HEK293 (cell line): Measurements from ENCODE around the gene MRPL46.

Experiments
- BCL11A ChIP-seq: fragments of 450-650 bp; formaldehyde crosslinking; IDR thresholded peaks from 2 replicates; pipeline ENCODE4 v1.5.1; 2016; ENCODE audit warnings: low read depth, missing biosample characterization, missing genetic modification characterization
- FEZF1 ChIP-seq: fragments of 450-650 bp; formaldehyde crosslinking; IDR thresholded peaks from 2 replicates; pipeline ENCODE4 v1.5.1; 2016; ENCODE audit warnings: missing biosample characterization, missing genetic modification characterization
- GLIS2 ChIP-seq: fragments of 450-650 bp; formaldehyde crosslinking; IDR thresholded peaks from 2 replicates; pipeline ENCODE4 v1.5.1; 2016; ENCODE audit warnings: missing biosample characterization, missing genetic modification characterization
- KLF8 ChIP-seq: fragments of 450-650 bp; formaldehyde crosslinking; IDR thresholded peaks from 2 replicates; pipeline ENCODE4 v1.5.1; 2016; ENCODE audit warnings: missing biosample characterization, missing genetic modification characterization
- OVOL3 ChIP-seq: fragments of 450-650 bp; formaldehyde crosslinking; IDR thresholded peaks from 2 replicates; pipeline ENCODE4 v1.5.1; 2016; ENCODE audit warnings: missing biosample characterization, missing genetic modification characterization
- SETDB1 ChIP-seq: IDR thresholded peaks from one replicate; pipeline ENCODE4 v1.6.1; 2017; ENCODE audit warnings: mild to moderate bottlenecking, low read length, moderate library complexity, mixed read lengths; ENCODE audit not compliant: insufficient read length
- SP7 ChIP-seq: fragments of 450-650 bp; formaldehyde crosslinking; IDR thresholded peaks from 2 replicates; pipeline ENCODE4 v1.5.1; 2016; ENCODE audit warnings: missing biosample characterization, missing genetic modification characterization
- YY1 ChIP-seq: fragments of 450-650 bp; formaldehyde crosslinking; IDR thresholded peaks from 2 replicates; pipeline ENCODE4 v1.5.1; 2018; ENCODE audit warnings: missing biosample characterization, missing genetic modification characterization
- YY2 ChIP-seq: fragments of 450-650 bp; formaldehyde crosslinking; IDR thresholded peaks from 2 replicates; pipeline ENCODE4 v1.5.1; 2016; ENCODE audit warnings: missing biosample characterization, missing genetic modification characterization
- ZBTB48 ChIP-seq: fragments of 450-650 bp; formaldehyde crosslinking; IDR thresholded peaks from 2 replicates; pipeline ENCODE4 v1.5.1; 2016; ENCODE audit warnings: missing biosample characterization, missing genetic modification characterization
- ZEB2 ChIP-seq: fragments of 450-650 bp; formaldehyde crosslinking; IDR thresholded peaks from 2 replicates; pipeline ENCODE4 v1.5.1; 2016; ENCODE audit warnings: missing biosample characterization, missing genetic modification characterization
- ZFHX2 ChIP-seq: fragments of 450-650 bp; formaldehyde crosslinking; conservative IDR thresholded peaks from 2 replicates; pipeline ENCODE4 v1.5.1; 2016; ENCODE audit warnings: missing biosample characterization, missing genetic modification characterization
- ZFP3 ChIP-seq: fragments of 450-650 bp; formaldehyde crosslinking; IDR thresholded peaks from 2 replicates; pipeline ENCODE4 v1.5.1; 2016; ENCODE audit warnings: low read depth, missing biosample characterization, missing genetic modification characterization
- ZNF211 ChIP-seq: fragments of 450-650 bp; formaldehyde crosslinking; IDR thresholded peaks from 2 replicates; pipeline ENCODE4 v1.5.1; 2016; ENCODE audit warnings: low read depth, missing biosample characterization, missing genetic modification characterization
- ZNF341 ChIP-seq: fragments of 450-650 bp; formaldehyde crosslinking; IDR thresholded peaks from 2 replicates; pipeline ENCODE4; 2016; ENCODE audit warnings: low read depth, missing biosample characterization, missing genetic modification characterization
- ZNF37A ChIP-seq: fragments of 450-650 bp; IDR thresholded peaks from 2 replicates; pipeline ENCODE4 v1.5.1; 2018; ENCODE audit warnings: missing biosample characterization, missing genetic modification characterization
- ZNF501 ChIP-seq: fragments of 450-650 bp; formaldehyde crosslinking; IDR thresholded peaks from 2 replicates; pipeline ENCODE4 v1.5.1; 2016; ENCODE audit warnings: missing biosample characterization, missing genetic modification characterization
- ZNF571 ChIP-seq: fragments of 450-650 bp; formaldehyde crosslinking; IDR thresholded peaks from 2 replicates; pipeline ENCODE4 v1.5.0; 2017; ENCODE audit warnings: missing biosample characterization, missing genetic modification characterization
- ZNF629 ChIP-seq: fragments of 450-650 bp; formaldehyde crosslinking; IDR thresholded peaks from 2 replicates; pipeline ENCODE4 v1.5.1; 2017; ENCODE audit warnings: missing biosample characterization, missing genetic modification characterization
- ZNF701 ChIP-seq: fragments of 450-650 bp; formaldehyde crosslinking; IDR thresholded peaks from 2 replicates; pipeline ENCODE4 v1.5.1; 2016; ENCODE audit warnings: missing biosample characterization, missing genetic modification characterization
- ZNF76 ChIP-seq: fragments of 450-650 bp; formaldehyde crosslinking; IDR thresholded peaks from 2 replicates; pipeline ENCODE4; 2016; ENCODE audit warnings: low read depth, missing biosample characterization, missing genetic modification characterization, borderline replicate concordance
- ZNF776 ChIP-seq: fragments of 450-650 bp; formaldehyde crosslinking; IDR thresholded peaks from 2 replicates; pipeline ENCODE4 v1.5.0; 2017; ENCODE audit warnings: missing biosample characterization, missing genetic modification characterization, borderline replicate concordance
- ZNF792 ChIP-seq: fragments of 450-650 bp; formaldehyde crosslinking; IDR thresholded peaks from 2 replicates; pipeline ENCODE4 v1.5.1; 2016; ENCODE audit warnings: missing biosample characterization, missing genetic modification characterization
- ZNF843 ChIP-seq: fragments of 450-650 bp; formaldehyde crosslinking; IDR thresholded peaks from 2 replicates; pipeline ENCODE4 v1.5.1; 2016; ENCODE audit warnings: missing biosample characterization, missing genetic modification characterization
- TF ChIP-seq, protein P1 (sequence below): fragments of 450-650 bp; formaldehyde crosslinking; IDR thresholded peaks from 2 replicates; pipeline ENCODE4 v1.5.1; 2016; ENCODE audit warnings: missing biosample characterization, missing genetic modification characterization
- TF ChIP-seq, protein P2 (sequence below): fragments of 450-650 bp; formaldehyde crosslinking; IDR thresholded peaks from 2 replicates; pipeline ENCODE4 v1.5.1; 2017; ENCODE audit warnings: missing biosample characterization, missing genetic modification characterization
- TF ChIP-seq, protein P3 (sequence below): fragments of 450-650 bp; IDR thresholded peaks from 2 replicates; pipeline ENCODE4 v1.5.1; 2018; ENCODE audit warnings: missing biosample characterization, mild to moderate bottlenecking, missing genetic modification characterization
- TF ChIP-seq, protein P4 (sequence below): fragments of 450-650 bp; formaldehyde crosslinking; IDR thresholded peaks from 2 replicates; pipeline ENCODE4 v1.5.1; 2016; ENCODE audit warnings: missing biosample characterization, missing genetic modification characterization
- TF ChIP-seq, protein P5 (sequence below): fragments of 450-650 bp; formaldehyde crosslinking; IDR thresholded peaks from 2 replicates; pipeline ENCODE4 v1.5.1; 2016; ENCODE audit warnings: missing biosample characterization, missing genetic modification characterization
- TF ChIP-seq, protein P6 (sequence below): fragments of 450-650 bp; formaldehyde crosslinking; IDR thresholded peaks from 2 replicates; pipeline ENCODE4 v1.5.1; 2016; ENCODE audit warnings: missing biosample characterization, missing genetic modification characterization, low read depth
- TF ChIP-seq, protein P7 (sequence below): fragments of 450-650 bp; formaldehyde crosslinking; IDR thresholded peaks from 2 replicates; pipeline ENCODE4 v1.5.1; 2016; ENCODE audit warnings: missing biosample characterization, missing genetic modification characterization

Gene MRPL46

DNA sequence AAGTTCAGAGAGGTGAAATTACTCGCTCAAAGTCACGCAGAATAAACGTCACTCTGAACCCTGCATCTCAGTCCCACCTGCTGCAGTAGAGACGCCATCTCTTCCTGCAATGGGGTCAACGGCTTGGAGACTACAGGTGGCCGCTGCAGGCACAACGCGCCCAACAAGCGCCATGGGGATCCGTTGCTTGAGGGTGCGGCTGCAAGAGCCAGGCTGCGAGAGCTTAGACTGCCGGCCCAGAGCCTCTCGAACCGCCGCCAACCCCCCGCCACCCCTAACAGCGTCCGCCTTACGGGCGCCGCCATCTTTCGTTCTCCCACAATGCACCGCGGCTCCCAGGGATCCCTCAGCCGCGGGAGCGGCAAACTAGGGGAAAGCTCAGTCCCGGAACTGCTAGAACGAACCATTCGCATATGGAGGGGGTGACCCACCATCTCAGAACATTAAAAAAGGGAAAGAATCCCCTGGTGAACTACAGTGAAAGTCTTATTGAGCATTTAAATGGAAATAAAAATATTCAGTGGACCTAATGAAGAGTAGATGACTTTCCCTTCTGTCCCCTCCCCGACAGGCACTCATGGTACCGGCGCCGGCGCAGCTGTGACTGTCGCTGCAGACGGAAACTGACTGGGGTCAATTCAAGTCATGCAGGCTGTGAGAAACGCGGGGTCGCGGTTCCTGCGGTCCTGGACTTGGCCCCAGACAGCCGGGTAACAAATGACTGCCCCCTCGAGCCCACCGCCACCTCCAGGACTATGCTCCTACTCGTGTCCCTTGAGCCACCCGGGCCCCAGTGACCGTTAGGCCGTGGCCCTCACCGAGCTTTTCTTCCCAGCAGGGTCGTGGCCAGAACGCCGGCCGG is at the start of gene MRPL46, which contains the start of gene MRPS11 (continued):
- TF ChIP-seq, protein P1, sequence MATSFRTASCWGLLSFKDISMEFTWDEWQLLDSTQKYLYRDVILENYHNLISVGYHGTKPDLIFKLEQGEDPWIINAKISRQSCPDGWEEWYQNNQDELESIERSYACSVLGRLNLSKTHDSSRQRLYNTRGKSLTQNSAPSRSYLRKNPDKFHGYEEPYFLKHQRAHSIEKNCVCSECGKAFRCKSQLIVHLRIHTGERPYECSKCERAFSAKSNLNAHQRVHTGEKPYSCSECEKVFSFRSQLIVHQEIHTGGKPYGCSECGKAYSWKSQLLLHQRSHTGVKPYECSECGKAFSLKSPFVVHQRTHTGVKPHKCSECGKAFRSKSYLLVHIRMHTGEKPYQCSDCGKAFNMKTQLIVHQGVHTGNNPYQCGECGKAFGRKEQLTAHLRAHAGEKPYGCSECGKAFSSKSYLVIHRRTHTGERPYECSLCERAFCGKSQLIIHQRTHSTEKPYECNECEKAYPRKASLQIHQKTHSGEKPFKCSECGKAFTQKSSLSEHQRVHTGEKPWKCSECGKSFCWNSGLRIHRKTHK: no peak
- TF ChIP-seq YY2 (tag by site-specific recombination) (peak; percentile 99), ZFHX2 (no peak), ZBTB48 (peak; percentile 96), ZNF571 (tag by site-specific recombination) (no peak), ZNF843 (tag by site-specific recombination) (peak; percentile 29; the same call in 1 of the 2 replicates), ZNF701 (no peak), SP7 (peak; percentile 69), ZNF37A (tag by site-specific recombination) (no peak), ZNF76 (peak; percentile 99), ZNF792 (no peak), ZNF629 (tag by site-specific recombination) (peak; percentile 67), ZNF501 (peak; percentile 68), SETDB1 (no peak), ZEB2 (tag by site-specific recombination) (peak; percentile 48; the same call in 1 of the 2 replicates), GLIS2 (no peak; the same call in 1 of the 2 replicates), OVOL3 (tag by site-specific recombination) (peak; percentile 55; the same call in 1 of the 2 replicates), YY1 (tag by site-specific recombination) (peak; percentile 98), KLF8 (peak; percentile 70; the same call in 1 of the 2 replicates), ZNF776 (tag by site-specific recombination) (no peak), ZNF341 (peak; percentile 92), ZFP3 (no peak), FEZF1 (tag by site-specific recombination) (no peak), ZNF211 (tag by site-specific recombination) (no peak), BCL11A (tag by site-specific recombination) (no peak)
- TF ChIP-seq, protein P2, sequence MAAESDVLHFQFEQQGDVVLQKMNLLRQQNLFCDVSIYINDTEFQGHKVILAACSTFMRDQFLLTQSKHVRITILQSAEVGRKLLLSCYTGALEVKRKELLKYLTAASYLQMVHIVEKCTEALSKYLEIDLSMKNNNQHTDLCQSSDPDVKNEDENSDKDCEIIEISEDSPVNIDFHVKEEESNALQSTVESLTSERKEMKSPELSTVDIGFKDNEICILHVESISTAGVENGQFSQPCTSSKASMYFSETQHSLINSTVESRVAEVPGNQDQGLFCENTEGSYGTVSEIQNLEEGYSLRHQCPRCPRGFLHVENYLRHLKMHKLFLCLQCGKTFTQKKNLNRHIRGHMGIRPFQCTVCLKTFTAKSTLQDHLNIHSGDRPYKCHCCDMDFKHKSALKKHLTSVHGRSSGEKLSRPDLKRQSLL: no peak
- TF ChIP-seq, protein P3, sequence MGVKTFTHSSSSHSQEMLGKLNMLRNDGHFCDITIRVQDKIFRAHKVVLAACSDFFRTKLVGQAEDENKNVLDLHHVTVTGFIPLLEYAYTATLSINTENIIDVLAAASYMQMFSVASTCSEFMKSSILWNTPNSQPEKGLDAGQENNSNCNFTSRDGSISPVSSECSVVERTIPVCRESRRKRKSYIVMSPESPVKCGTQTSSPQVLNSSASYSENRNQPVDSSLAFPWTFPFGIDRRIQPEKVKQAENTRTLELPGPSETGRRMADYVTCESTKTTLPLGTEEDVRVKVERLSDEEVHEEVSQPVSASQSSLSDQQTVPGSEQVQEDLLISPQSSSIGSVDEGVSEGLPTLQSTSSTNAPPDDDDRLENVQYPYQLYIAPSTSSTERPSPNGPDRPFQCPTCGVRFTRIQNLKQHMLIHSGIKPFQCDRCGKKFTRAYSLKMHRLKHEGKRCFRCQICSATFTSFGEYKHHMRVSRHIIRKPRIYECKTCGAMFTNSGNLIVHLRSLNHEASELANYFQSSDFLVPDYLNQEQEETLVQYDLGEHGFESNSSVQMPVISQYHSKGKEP (tag by site-specific recombination): peak; percentile 68
- TF ChIP-seq, protein P4, sequence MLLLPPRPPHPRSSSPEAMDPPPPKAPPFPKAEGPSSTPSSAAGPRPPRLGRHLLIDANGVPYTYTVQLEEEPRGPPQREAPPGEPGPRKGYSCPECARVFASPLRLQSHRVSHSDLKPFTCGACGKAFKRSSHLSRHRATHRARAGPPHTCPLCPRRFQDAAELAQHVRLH (tag by site-specific recombination): peak; percentile 57
- TF ChIP-seq, protein P5, sequence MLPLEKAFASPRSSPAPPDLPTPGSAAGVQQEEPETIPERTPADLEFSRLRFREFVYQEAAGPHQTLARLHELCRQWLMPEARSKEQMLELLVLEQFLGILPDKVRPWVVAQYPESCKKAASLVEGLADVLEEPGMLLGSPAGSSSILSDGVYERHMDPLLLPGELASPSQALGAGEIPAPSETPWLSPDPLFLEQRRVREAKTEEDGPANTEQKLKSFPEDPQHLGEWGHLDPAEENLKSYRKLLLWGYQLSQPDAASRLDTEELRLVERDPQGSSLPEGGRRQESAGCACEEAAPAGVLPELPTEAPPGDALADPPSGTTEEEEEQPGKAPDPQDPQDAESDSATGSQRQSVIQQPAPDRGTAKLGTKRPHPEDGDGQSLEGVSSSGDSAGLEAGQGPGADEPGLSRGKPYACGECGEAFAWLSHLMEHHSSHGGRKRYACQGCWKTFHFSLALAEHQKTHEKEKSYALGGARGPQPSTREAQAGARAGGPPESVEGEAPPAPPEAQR (tag by site-specific recombination): no peak
- TF ChIP-seq, protein P6, sequence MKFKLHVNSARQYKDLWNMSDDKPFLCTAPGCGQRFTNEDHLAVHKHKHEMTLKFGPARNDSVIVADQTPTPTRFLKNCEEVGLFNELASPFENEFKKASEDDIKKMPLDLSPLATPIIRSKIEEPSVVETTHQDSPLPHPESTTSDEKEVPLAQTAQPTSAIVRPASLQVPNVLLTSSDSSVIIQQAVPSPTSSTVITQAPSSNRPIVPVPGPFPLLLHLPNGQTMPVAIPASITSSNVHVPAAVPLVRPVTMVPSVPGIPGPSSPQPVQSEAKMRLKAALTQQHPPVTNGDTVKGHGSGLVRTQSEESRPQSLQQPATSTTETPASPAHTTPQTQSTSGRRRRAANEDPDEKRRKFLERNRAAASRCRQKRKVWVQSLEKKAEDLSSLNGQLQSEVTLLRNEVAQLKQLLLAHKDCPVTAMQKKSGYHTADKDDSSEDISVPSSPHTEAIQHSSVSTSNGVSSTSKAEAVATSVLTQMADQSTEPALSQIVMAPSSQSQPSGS (tag by site-specific recombination): 0 out of 2 replicates have a peak, but pooled peaks have one; percentile 9
- TF ChIP-seq, protein P7, sequence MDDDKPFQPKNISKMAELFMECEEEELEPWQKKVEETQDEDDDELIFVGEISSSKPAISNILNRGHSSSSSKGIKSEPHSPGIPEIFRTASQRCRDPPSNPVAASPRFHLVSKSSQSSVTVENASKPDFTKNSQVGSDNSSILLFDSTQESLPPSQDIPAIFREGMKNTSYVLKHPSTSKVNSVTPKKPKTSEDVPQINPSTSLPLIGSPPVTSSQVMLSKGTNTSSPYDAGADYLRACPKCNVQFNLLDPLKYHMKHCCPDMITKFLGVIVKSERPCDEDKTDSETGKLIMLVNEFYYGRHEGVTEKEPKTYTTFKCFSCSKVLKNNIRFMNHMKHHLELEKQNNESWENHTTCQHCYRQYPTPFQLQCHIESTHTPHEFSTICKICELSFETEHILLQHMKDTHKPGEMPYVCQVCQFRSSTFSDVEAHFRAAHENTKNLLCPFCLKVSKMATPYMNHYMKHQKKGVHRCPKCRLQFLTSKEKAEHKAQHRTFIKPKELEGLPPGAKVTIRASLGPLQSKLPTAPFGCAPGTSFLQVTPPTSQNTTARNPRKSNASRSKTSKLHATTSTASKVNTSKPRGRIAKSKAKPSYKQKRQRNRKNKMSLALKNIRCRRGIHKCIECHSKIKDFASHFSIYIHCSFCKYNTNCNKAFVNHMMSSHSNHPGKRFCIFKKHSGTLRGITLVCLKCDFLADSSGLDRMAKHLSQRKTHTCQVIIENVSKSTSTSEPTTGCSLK: no peak
